Measurements from ENCODE around the gene STK25.
A peak's percentile ranks its signal among the peaks of the same experiment; 100 is the strongest.
"Not testable (repeated sequence)": the region's sequence is repeated elsewhere in the genome, so short reads cannot be mapped to it uniquely, and the experiment has no call there.

STK25 gene

GRCh38 chr2:241461693-241462677 is 46.4 kb downstream of the STK25 start:
- DNase-seq: no peak

GRCh38 chr2:241460631-241461030 is 47.8 kb downstream of the STK25 start:
- DNase-seq: no peak

GRCh38 chr2:241459520-241459919 is 48.9 kb downstream of the STK25 start:
- DNase-seq: no peak

GRCh38 chr2:241458687-241459086 is 49.7 kb downstream of the STK25 start:
- no peak for DNase-seq

GRCh38 chr2:241456546-241456945 is 51.8 kb downstream of the STK25 start:
- no peak for DNase-seq

GRCh38 chr2:241454837-241455485 is 53.4 kb downstream of the STK25 start:
- DNase-seq: no peak

GRCh38 chr2:241453919-241454318 is 54.5 kb downstream of the STK25 start:
- DNase-seq: not testable (repeated sequence)

- no peak for DNase-seq
Observed at GRCh38 chr2:241451840-241452506, 56.4 kb downstream of the STK25 start.

- not testable (repeated sequence) for DNase-seq
Observed at GRCh38 chr2:241450092-241450491, 58.3 kb downstream of the STK25 start.

GRCh38 chr2:241445426-241445825 is 63.0 kb downstream of the STK25 start:
- no peak for DNase-seq

- peak; percentile 92 for DNase-seq
Observed at GRCh38 chr2:241443486-241444223, 64.7 kb downstream of the STK25 start.

All from activated T-cell treated with anti-CD3 and anti-CD28 coated beads, Interleukin-2, amount 50 U/mL, for 1 hour (primary cell).